GM18870 (cell line): ENCODE data around the gene SCARF2.
"Not testable (repeated sequence)": the region's sequence is repeated elsewhere in the genome, so short reads cannot be mapped to it uniquely, and the experiment has no call there.

Experiments used
- ATAC-seq: cut with Tn5 transposase; IDR thresholded peaks from one replicate; pipeline ENCODE4 v1.9.1; 2021; ENCODE audit warnings: moderate library complexity; ENCODE audit not compliant: unreplicated experiment

SCARF2 gene

DNA sequence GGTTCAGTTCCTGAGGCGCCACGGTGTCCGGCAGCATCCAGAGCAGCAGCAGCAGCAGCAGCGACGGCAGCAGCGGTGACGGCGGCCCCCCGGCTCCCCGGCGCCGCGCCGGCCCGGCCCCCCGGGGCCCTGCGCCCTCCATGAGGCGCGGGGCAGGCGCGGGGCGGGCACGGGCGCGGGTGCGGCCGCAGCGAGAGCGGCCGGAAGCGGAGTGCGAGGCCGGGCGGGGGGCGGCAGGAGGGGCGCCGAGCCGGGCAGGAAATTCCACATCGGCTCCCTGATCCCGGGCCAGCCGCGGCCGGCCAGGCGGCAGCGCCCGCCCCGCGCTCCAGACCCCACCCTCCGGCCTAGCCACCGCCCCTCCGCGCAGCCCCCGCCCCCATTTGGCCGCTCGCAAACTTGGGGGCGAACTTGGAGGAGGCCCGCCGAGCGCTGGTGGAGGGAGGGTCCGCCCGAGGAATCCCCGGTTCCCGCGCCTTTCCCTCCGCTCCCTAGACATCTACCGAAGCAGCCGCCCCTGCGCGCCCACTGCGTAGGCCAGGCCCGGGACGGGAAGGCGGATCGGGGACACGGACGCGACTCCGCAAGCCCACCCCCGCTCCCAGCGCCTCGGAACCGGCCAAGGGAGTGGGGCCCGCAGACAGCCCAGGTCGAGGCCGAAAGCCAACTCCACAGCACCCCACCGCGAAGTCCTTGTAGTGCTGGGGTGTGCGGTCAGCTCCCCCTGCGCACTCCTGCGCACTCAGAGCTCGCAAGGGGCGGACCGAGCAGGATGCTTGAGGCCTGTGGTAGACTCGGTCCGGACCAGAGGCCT, at the start of gene SCARF2:
Gene SCARF2, minus strand, starts transcription at position 213 of the 814 bp plus-strand sequence. Its CDS starts 71 bp downstream, at position 142.
- no peak for ATAC-seq

DNA sequence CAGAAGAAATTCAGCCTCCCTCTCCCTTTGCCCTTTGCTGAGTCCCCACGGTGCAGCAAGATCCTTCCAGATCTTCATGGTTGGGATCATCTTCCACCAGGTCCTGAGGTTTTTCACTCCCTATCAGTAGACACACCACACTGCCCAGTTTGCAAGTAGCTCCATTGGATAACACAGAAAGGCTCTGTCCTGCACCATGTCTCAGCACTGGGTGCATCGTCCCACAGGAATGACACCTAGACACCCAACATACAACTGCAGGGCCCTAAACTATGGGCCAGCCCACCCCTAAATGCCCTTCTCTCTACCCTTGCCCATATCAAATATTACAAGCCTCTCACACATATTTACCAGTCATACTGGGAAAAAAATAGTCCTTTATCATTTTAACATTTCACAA, 48.6 kb upstream of the SCARF2 start:
- ATAC-seq, result no peak

- no peak for ATAC-seq
Observed at GRCh38 chr22:20484948-20485683, 47.5 kb upstream of the SCARF2 start.

DNA sequence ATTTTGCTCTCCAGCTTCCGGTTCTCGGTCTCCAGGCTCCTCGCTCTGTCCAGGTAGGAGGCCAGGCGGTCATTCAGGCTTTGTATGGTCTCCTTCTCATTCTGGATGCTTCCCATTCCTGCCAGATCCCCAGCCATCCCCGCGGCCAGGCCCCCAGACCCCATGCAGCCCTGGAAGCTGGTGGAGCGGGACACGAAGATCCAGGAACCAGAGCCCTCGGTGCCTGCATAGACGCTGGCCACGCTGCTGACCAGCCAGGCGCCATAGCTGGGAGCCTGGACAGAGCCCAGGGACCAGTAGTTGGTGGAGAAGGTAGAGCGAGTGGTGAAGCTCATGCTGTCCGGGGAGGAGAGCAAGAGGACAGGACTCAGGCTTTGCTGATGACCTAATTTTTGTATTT, 46.1 kb upstream of the SCARF2 start:
- no peak for ATAC-seq

- ATAC-seq, result not testable (repeated sequence)
Observed at GRCh38 chr22:20483143-20483506, 45.5 kb upstream of the SCARF2 start.

DNA sequence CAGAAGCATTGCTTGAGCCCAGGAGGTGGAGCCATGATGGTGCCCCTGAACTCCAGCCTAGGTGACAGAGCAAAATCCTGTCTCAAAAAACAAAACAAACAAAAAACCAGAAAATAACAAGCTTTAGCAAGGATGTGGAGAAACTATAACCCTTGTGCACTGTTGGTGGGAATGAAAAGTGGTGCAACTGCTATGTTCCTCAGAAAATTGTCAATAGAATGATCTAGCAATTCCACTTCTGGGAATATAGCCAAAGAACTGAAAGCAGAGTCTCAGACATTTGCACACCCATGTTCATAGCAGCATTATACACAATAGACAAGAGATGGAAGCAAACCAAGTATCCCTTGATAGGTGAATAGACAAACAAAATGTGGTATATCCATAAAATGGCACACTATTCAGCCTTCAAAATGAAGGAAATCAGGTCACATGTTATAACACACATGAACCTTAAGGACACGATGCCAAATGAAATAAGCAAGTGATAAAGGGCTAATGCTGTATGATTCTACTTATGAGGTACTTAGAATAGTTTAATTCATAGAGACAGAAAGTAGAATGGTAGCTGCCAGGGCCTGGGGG, 42.1 kb upstream of the SCARF2 start:
- no peak for ATAC-seq

- ATAC-seq, result not testable (repeated sequence)
Observed at GRCh38 chr22:20478059-20478458, 40.4 kb upstream of the SCARF2 start.

GRCh38 chr22:20475569-20475968, 37.9 kb upstream of the SCARF2 start:
- ATAC-seq, result not testable (repeated sequence)

DNA sequence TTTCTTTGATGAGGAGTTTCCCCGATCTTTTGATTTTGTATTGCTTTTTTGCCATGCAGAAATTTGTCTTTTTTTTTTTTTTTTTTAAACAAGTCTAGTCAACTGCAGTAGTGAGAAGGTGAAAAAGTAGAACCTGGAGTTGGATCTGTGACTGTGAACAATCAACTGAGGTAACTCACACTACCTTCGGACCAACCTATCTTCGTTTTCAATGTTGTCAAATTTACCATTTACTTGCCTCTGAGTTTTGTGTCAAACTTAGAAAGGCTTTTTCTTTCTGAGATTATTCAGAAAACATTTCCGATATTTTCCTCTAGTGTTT, 37.5 kb upstream of the SCARF2 start:
- ATAC-seq, result no peak

GRCh38 chr22:20472629-20473442, 35.2 kb upstream of the SCARF2 start:
- ATAC-seq, result no peak

- ATAC-seq, result no peak
Observed at GRCh38 chr22:20471126-20471833, 33.7 kb upstream of the SCARF2 start.

DNA sequence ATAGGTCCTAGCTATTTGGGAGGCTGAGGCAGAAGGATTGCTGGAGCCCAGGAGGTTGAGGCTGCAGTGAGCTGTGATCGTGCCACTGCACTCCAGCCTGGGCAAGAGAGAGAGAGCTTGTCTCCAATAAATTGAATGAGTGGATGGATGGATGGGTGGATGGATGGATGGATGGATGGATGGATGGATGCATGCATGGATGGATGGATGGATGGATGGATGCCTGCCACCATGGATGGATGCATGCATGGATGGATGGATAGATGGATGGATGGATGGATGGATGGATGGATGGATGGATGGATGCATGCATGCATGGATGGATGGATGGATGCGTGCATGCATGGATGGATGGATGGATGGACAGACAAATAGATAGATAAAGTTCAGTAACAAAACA, 32.9 kb upstream of the SCARF2 start:
- not testable (repeated sequence) for ATAC-seq

DNA sequence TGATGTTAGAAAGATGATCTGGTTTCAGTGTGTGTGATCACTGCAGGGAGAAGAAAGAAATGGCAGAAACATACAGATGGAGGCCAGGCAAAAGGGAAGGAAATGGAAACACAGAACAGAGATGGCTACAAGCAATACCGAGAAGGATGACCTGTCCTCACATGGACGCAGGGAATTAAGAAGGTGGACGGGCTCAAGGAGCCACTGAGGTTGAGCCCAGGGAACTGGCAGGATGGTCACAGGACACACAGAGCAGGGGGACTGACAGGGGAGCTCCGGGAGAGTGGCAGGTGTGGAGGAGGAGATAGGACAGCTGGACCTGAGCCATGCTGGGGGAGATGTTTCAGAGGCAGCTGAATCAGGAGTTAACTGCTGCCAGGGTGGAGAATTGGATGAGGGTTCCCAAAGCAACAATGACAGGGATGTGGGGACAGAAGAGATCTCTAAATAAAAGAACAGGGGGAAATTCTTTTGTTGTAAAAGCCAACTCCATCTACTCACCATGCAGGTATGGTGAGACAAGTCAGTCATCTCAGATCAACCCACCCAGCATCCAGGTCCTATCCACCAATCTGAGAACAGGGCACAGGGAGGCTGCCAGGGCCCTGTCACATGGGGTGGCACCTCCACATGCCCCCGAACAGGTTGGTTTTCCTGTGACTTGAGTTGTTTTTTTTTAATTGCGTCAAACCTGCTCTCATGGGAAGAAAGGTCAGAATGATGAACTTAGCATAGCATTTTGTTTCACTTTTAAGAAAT, 31.7 kb upstream of the SCARF2 start:
- no peak for ATAC-seq

DNA sequence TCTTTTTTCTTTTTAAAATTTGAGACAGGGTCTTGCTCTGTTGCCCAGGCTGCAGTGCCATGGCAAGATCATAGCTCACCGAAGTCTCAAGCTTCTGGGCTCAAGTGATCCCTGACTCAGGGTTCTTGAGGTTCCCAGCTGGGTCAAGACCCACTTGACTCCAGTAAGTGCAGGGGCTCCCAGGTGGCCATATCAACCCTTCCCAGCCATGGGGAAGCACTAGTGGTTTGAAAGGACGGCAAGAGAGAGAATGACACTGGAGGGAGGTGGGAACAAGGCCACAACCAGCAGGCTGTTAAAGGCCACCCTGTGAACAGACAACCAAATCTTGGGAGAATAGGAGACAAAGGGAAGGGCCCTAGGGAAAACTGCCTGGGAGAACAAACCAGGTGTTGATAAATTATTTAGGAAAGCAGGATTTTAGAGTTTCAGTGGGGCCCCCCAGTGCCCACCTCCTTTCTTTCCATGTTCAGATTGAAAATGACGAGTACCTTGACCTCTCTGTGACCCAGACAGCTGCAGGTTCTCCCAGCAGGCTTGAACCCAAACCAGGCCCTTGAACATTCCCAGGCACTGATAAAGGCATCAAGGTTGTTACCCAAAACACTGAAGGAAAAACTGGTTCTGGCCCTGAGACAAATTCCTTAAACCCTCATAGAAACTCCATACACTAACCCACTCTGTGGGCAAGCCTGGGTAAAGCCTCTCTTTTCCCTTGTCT, 29.2 kb upstream of the SCARF2 start:
- ATAC-seq, result no peak

DNA sequence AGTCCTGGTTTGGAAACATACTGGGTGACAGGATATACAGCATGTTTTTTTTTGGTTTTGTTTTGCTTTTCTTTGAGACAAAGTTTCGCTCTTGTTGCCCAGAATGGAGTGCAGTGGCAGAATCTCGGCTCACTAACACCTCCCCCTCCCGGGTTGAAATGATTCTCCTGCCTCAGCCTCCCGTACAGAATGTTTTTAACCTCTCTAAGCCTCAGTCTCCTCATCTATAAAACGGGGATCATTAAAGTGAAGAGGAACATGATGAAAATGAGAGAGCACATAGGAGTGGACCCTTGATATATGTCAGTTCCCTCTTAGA, 28.1 kb upstream of the SCARF2 start:
- ATAC-seq, result no peak

DNA sequence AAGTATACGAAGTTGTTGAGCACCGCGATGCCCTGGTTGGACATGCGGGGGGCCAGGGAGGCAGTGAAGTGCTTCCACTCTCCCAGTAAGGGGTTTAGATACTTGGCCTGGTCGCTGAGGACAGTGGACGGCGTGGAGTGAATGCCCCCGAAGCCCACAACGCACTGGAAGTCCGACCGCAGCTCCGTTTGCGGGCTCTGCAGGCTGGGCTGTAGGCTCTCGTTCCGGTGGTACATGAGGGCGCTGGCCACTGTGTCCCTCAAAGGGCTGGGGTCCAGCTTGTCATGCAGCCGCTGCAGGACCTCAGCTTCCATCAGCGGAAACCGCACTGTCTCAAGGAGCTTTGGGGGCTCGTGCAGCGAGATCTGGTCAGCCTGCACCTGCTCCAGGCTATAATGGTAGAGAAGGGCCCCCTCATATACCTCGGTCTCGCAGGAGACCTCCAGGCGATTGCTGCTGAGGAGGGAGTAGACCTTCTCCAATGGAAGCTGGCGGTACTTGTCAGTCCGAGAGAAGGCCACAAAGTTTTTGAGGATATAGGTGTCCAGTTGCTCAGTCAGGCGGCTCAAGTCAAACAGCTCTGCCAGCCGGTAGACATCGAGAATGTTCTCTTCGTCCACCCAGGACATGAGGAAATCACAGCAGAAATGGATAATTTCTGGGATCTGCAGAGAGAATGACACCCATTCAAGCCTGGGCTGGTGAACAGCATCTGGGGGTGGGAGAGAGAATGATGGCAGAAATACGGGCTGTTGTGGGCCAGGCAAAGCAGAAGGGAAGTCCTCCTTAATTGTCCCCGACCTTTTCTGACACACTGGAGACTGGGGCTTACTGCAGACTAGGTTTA, 27.5 kb upstream of the SCARF2 start:
- ATAC-seq, result no peak

DNA sequence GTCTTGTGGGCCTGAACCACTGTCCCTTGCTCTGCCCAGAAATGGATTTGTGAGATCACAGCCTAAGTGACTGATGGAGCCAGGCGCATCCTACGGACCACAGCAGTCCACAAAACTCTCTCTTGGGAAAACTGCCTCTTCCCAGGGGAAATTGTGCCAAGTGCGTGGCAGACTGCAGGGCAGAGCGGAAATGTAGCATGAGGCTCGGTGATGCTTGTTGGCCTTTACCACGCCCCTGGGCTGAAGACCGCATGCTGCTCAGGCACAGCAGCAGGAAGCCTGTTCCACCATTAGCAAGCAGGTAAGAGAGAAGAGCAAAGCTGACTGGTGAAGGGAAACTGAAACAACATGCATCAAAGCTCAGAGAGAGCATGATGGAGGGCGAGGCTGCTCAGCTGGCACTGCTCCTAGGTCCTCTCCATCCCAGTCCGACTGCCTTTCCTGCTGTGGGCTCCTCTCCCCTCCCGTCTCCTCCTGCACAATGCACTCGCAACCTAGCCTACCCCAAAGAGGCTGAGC, 26.5 kb upstream of the SCARF2 start:
- ATAC-seq, result no peak
